ENCODE measurements around the gene LMOD2.

The LMOD2 gene

GRCh38 chr7:123635551-123636359, 19.9 kb upstream of the LMOD2 start:
- POLR2A ChIA-PET, result no interaction called here
- peak; percentile 82 for TF ChIP-seq ZNF384 (IDR thresholded peaks at IDR 0.05)
- TF ChIP-seq TARDBP (IDR thresholded peaks at IDR 0.05), result no peak
- no peak for TF ChIP-seq ELF4 (IDR thresholded peaks at IDR 0.05)
- peak; percentile 25 for DNase-seq (ENCODE audit: extremely low spot score)
- CTCF ChIA-PET, result interaction anchor here (1.0 to 2.0 kb wide), 4 partner anchors 9 to 236 kb away, joined by 3 to 10 read pairs (median 6); no protein-coding TSS in a partner anchor

- POLR2A ChIA-PET, result interaction anchor here (0.6 kb wide), 1 partner anchor 17 kb away, joined by 3 read pairs; no protein-coding TSS in a partner anchor
- TF ChIP-seq BHLHE40 (IDR thresholded peaks at IDR 0.05; ENCODE audit: borderline replicate concordance) (no peak), TARDBP (IDR thresholded peaks at IDR 0.05) (no peak), HDGF (IDR thresholded peaks at IDR 0.05; ENCODE audit: borderline replicate concordance) (no peak), FOXK2 (IDR thresholded peaks at IDR 0.05) (no peak), ZNF384 (IDR thresholded peaks at IDR 0.05) (no peak), L3MBTL2 (conservative IDR thresholded peaks at IDR 0.05) (no peak), NFRKB (IDR thresholded peaks at IDR 0.05) (no peak), SP1 (IDR thresholded peaks at IDR 0.05) (no peak), ARNT (IDR thresholded peaks at IDR 0.05) (no peak), SUZ12 (IDR thresholded peaks at IDR 0.05) (no peak)
- DNase-seq (ENCODE audit: extremely low spot score), result no peak
- CTCF ChIA-PET, result interaction anchor here (0.6 to 2.0 kb wide), 3 partner anchors 28 to 235 kb away, joined by 3 to 10 read pairs (median 4); no protein-coding TSS in a partner anchor
Measured at GRCh38 chr7:123637203-123637602, 18.5 kb upstream of the LMOD2 start.

- ChIA-PET CTCF (interaction anchor here (2.0 kb wide), 1 partner anchor 234 kb away, joined by 10 read pairs; no protein-coding TSS in a partner anchor), POLR2A (no interaction called here)
- no peak for TF ChIP-seq FOXA1 (IDR thresholded peaks at IDR 0.05)
- TF ChIP-seq L3MBTL2 (conservative IDR thresholded peaks at IDR 0.05), result no peak
- no peak for TF ChIP-seq HDGF (IDR thresholded peaks at IDR 0.05; ENCODE audit: borderline replicate concordance)
- TF ChIP-seq ZNF384 (IDR thresholded peaks at IDR 0.05), result no peak
- TF ChIP-seq SP1 (IDR thresholded peaks at IDR 0.05), result no peak
- TF ChIP-seq ELF4 (IDR thresholded peaks at IDR 0.05), result no peak
- TF ChIP-seq PKNOX1 (IDR thresholded peaks at IDR 0.05), result no peak
- TF ChIP-seq ARNT (IDR thresholded peaks at IDR 0.05), result no peak
- no peak for TF ChIP-seq FOXM1 (IDR thresholded peaks at IDR 0.05; ENCODE audit: borderline replicate concordance)
- no peak for TF ChIP-seq FOXK2 (IDR thresholded peaks at IDR 0.05)
- no peak for TF ChIP-seq NFRKB (IDR thresholded peaks at IDR 0.05)
- TF ChIP-seq CTBP1 (IDR thresholded peaks at IDR 0.05; ENCODE audit: borderline replicate concordance), result no peak
- no peak for TF ChIP-seq LEF1 (IDR thresholded peaks at IDR 0.05; ENCODE audit: borderline replicate concordance)
- TF ChIP-seq BHLHE40 (IDR thresholded peaks at IDR 0.05; ENCODE audit: borderline replicate concordance), result no peak
- no peak for DNase-seq (ENCODE audit: extremely low spot score)
Measured at GRCh38 chr7:123637878-123638277, 17.8 kb upstream of the LMOD2 start.

- POLR2A ChIA-PET, result no interaction called here
- CTCF ChIA-PET, result no interaction called here
- no peak for DNase-seq (ENCODE audit: extremely low spot score)
- TF ChIP-seq FOXK2 (IDR thresholded peaks at IDR 0.05) (no peak), BHLHE40 (IDR thresholded peaks at IDR 0.05; ENCODE audit: borderline replicate concordance) (no peak), NFRKB (IDR thresholded peaks at IDR 0.05) (no peak)
Measured at GRCh38 chr7:123639631-123640030, 16.0 kb upstream of the LMOD2 start.

- TF ChIP-seq ARNT (IDR thresholded peaks at IDR 0.05) (no peak), NFRKB (IDR thresholded peaks at IDR 0.05) (no peak), L3MBTL2 (conservative IDR thresholded peaks at IDR 0.05) (no peak), LEF1 (IDR thresholded peaks at IDR 0.05; ENCODE audit: borderline replicate concordance) (no peak), ZNF384 (IDR thresholded peaks at IDR 0.05) (no peak), SP1 (IDR thresholded peaks at IDR 0.05) (no peak), FOXA1 (IDR thresholded peaks at IDR 0.05) (no peak), HDGF (IDR thresholded peaks at IDR 0.05; ENCODE audit: borderline replicate concordance) (no peak), SUZ12 (IDR thresholded peaks at IDR 0.05) (no peak), BHLHE40 (IDR thresholded peaks at IDR 0.05; ENCODE audit: borderline replicate concordance) (no peak)
- DNase-seq (ENCODE audit: extremely low spot score), result no peak
- ChIA-PET POLR2A (no interaction called here), CTCF (no interaction called here)
Measured at GRCh38 chr7:123640583-123640982, 15.1 kb upstream of the LMOD2 start.

GRCh38 chr7:123641901-123642300, 13.8 kb upstream of the LMOD2 start:
- no peak for DNase-seq (ENCODE audit: extremely low spot score)
- ChIA-PET CTCF (no interaction called here), POLR2A (no interaction called here)
- TF ChIP-seq FOXM1 (IDR thresholded peaks at IDR 0.05; ENCODE audit: borderline replicate concordance), result no peak
- TF ChIP-seq ZNF384 (IDR thresholded peaks at IDR 0.05), result no peak
- TF ChIP-seq L3MBTL2 (conservative IDR thresholded peaks at IDR 0.05), result no peak
- no peak for TF ChIP-seq BHLHE40 (IDR thresholded peaks at IDR 0.05; ENCODE audit: borderline replicate concordance)
- TF ChIP-seq NFRKB (IDR thresholded peaks at IDR 0.05), result no peak
- TF ChIP-seq FOXA1 (IDR thresholded peaks at IDR 0.05), result no peak
- TF ChIP-seq CTBP1 (IDR thresholded peaks at IDR 0.05; ENCODE audit: borderline replicate concordance), result no peak

GRCh38 chr7:123643495-123644441, 11.9 kb upstream of the LMOD2 start:
- no peak for TF ChIP-seq L3MBTL2 (conservative IDR thresholded peaks at IDR 0.05)
- no peak for TF ChIP-seq NFRKB (IDR thresholded peaks at IDR 0.05)
- no peak for TF ChIP-seq SUZ12 (IDR thresholded peaks at IDR 0.05)
- peak; percentile 31; the same call in 1 of the 2 replicates for TF ChIP-seq FOXK2 (IDR thresholded peaks at IDR 0.05)
- no peak for TF ChIP-seq SP1 (IDR thresholded peaks at IDR 0.05)
- no peak for TF ChIP-seq FOXM1 (IDR thresholded peaks at IDR 0.05; ENCODE audit: borderline replicate concordance)
- no peak for TF ChIP-seq BHLHE40 (IDR thresholded peaks at IDR 0.05; ENCODE audit: borderline replicate concordance)
- peak; percentile 83 for TF ChIP-seq CTBP1 (IDR thresholded peaks at IDR 0.05; ENCODE audit: borderline replicate concordance)
- TF ChIP-seq LEF1 (IDR thresholded peaks at IDR 0.05; ENCODE audit: borderline replicate concordance), result no peak
- no peak for TF ChIP-seq TARDBP (IDR thresholded peaks at IDR 0.05)
- TF ChIP-seq HDGF (IDR thresholded peaks at IDR 0.05; ENCODE audit: borderline replicate concordance), result no peak
- TF ChIP-seq PKNOX1 (IDR thresholded peaks at IDR 0.05), result peak; percentile 97
- TF ChIP-seq FOXA1 (IDR thresholded peaks at IDR 0.05), result no peak
- no peak for TF ChIP-seq ELF4 (IDR thresholded peaks at IDR 0.05)
- no peak for TF ChIP-seq ARNT (IDR thresholded peaks at IDR 0.05)
- POLR2A ChIA-PET, result interaction anchor here (0.8 to 1.4 kb wide), 4 partner anchors 13 to 105 kb away, joined by 3 to 6 read pairs (median 4); partner anchors contain the start of genes NDUFA5 and WASL
- peak; percentile 63 for DNase-seq (ENCODE audit: extremely low spot score)
- CTCF ChIA-PET, result interaction anchor here (0.6 to 1.8 kb wide), 4 partner anchors 19 to 222 kb away, joined by 3 to 5 read pairs (median 4); no protein-coding TSS in a partner anchor
